GM23338 (cell line): ENCODE data around the gene LY6G6D. TPM values are rescaled to one million over a fixed set of nuclear protein-coding genes. Genes with fewer than 3 reads are reported as not detected.

Experiments used
- ATAC-seq: fragments of 200-7000 bp; cut with Tn5 transposase; 3 replicates; pipeline ENCODE4 v1.9.1; 2020
- DNase-seq: peaks from one replicate; pipeline ENCODE4 v3.0.0-alpha.2; 2015; ENCODE audit warnings: low spot score
- H2AFZ ChIP-seq: fragments of 200-600 bp; sonication (generic); 2 replicates; pipeline ENCODE4 v1.8.0; 2016; ENCODE audit warnings: antibody characterized with exemption, mild to moderate bottlenecking, moderate library complexity
- H3F3A ChIP-seq: fragments of 200-600 bp; sonication (generic); replicated peaks from 2 replicates; pipeline ENCODE4 v1.8.0; 2017; ENCODE audit warnings: antibody characterized with exemption, mixed run types, low read depth
- H3K27ac ChIP-seq: fragments of 200-600 bp; sonication (generic); 2 replicates; pipeline ENCODE4 v1.6.1; 2016; ENCODE audit warnings: low read depth
- H3K27me3 ChIP-seq: fragments of 200-600 bp; sonication (generic); 2 replicates; pipeline ENCODE4 v1.8.0; 2016; ENCODE audit warnings: mild to moderate bottlenecking, mixed run types, moderate library complexity; ENCODE audit not compliant: insufficient read depth
- H3K36me3 ChIP-seq: fragments of 200-600 bp; sonication (generic); 2 replicates; pipeline ENCODE4 v1.8.0; 2016; ENCODE audit warnings: mild to moderate bottlenecking; ENCODE audit not compliant: insufficient read depth
- H3K4me1 ChIP-seq: fragments of 200-600 bp; sonication (generic); 2 replicates; pipeline ENCODE4 v1.8.0; 2016; ENCODE audit warnings: mild to moderate bottlenecking, moderate library complexity; ENCODE audit not compliant: insufficient read depth
- H3K4me2 ChIP-seq: fragments of 200-600 bp; sonication (generic); 2 replicates; pipeline ENCODE4 v1.7.1; 2017; ENCODE audit warnings: mixed run types
- H3K4me3 ChIP-seq: fragments of 200-600 bp; sonication (generic); 2 replicates; pipeline ENCODE4 v1.6.1; 2016; ENCODE audit warnings: mixed run types
- H3K79me2 ChIP-seq: fragments of 200-600 bp; sonication (generic); replicated peaks from 2 replicates; pipeline ENCODE4 v1.8.0; 2017; ENCODE audit warnings: mild to moderate bottlenecking; ENCODE audit not compliant: insufficient read depth
- H3K9me2 ChIP-seq: fragments of 200-600 bp; sonication (generic); 2 replicates; pipeline ENCODE4 v1.8.0; 2017; ENCODE audit not compliant: insufficient read depth
- H4K20me1 ChIP-seq: fragments of 200-600 bp; sonication (generic); replicated peaks from 2 replicates; pipeline ENCODE4 v1.8.0; 2017; ENCODE audit warnings: mild to moderate bottlenecking; ENCODE audit not compliant: insufficient read depth
- H3K27ac Mint-ChIP-seq: 2 replicates; pipeline ENCODE4 v1.8.0; 2020; ENCODE audit warnings: inconsistent platforms, mild to moderate bottlenecking, moderate library complexity, mixed read lengths
- H3K27me3 Mint-ChIP-seq: 3 replicates; pipeline ENCODE4 v1.8.0; 2022; ENCODE audit warnings: low read depth, mild to moderate bottlenecking, moderate library complexity, mixed read lengths, inconsistent platforms; ENCODE audit not compliant: insufficient read depth, poor library complexity
- H3K36me3 Mint-ChIP-seq: 3 replicates; pipeline ENCODE4 v1.8.0; 2021; ENCODE audit warnings: low read depth, mild to moderate bottlenecking, inconsistent platforms, moderate library complexity, mixed read lengths
- H3K4me1 Mint-ChIP-seq: 3 replicates; pipeline ENCODE4 v1.8.0; 2020; ENCODE audit warnings: mild to moderate bottlenecking, inconsistent platforms, mixed read lengths
- H3K4me3 Mint-ChIP-seq: 3 replicates; pipeline ENCODE4 v1.8.0; 2021; ENCODE audit warnings: moderate library complexity, mild to moderate bottlenecking, inconsistent platforms, mixed read lengths
- H3K9me3 Mint-ChIP-seq: 3 replicates; pipeline ENCODE4 v1.8.0; 2020; ENCODE audit warnings: moderate library complexity, mild to moderate bottlenecking, inconsistent platforms, mixed read lengths
- CREB1 ChIP-seq: fragments of 250-450 bp; sonication (Bioruptor Pico); IDR thresholded peaks from 2 replicates; pipeline ENCODE4 v1.5.0; 2020; ENCODE audit warnings: low read depth, mild to moderate bottlenecking, moderate library complexity
- CTCF ChIP-seq, 2 experiments: fragments of 200-600 bp in 1 of 2; sonication (generic) in 1 of 2; conservative IDR thresholded peaks; 2 replicates each; pipeline versions ENCODE4 v1.5.1 to v1.6.1; 2016 to 2017; ENCODE audit warnings: antibody characterized with exemption in 2 of 2, low read depth in 2 of 2, mild to moderate bottlenecking in 2 of 2, moderate library complexity in 1 of 2
- ETS1 ChIP-seq: IDR thresholded peaks from 2 replicates; pipeline ENCODE4 v1.6.1; 2016; ENCODE audit warnings: antibody characterized with exemption
- EZH2 ChIP-seq: fragments of 200-600 bp; sonication (generic); IDR thresholded peaks from one replicate; pipeline ENCODE4 v1.8.0; 2017; ENCODE audit warnings: antibody characterized with exemption, mild to moderate bottlenecking, low read depth; ENCODE audit not compliant: unreplicated experiment
- EZH2phosphoT487 ChIP-seq: fragments of 200-600 bp; sonication (generic); IDR thresholded peaks from one replicate; pipeline ENCODE4 v1.8.1; 2018; ENCODE audit warnings: antibody characterized with exemption; ENCODE audit not compliant: unreplicated experiment
- JUNB ChIP-seq: IDR thresholded peaks from one replicate; pipeline ENCODE4 v1.6.1; 2016; ENCODE audit warnings: antibody characterized with exemption; ENCODE audit not compliant: unreplicated experiment
- NANOG ChIP-seq: IDR thresholded peaks from 2 replicates; pipeline ENCODE4 v1.6.1; 2016; ENCODE audit warnings: antibody characterized with exemption, borderline replicate concordance
- STAT1 ChIP-seq: IDR thresholded peaks from one replicate; pipeline ENCODE4 v1.6.1; 2016; ENCODE audit warnings: antibody characterized with exemption; ENCODE audit not compliant: unreplicated experiment
- ZNF114 ChIP-seq: fragments of 250-450 bp; sonication (Bioruptor Pico); IDR thresholded peaks from 2 replicates; pipeline ENCODE4 v1.5.0; 2020; ENCODE audit warnings: mild to moderate bottlenecking, moderate library complexity
- ZNF331 ChIP-seq: fragments of 250-450 bp; sonication (Bioruptor Pico); IDR thresholded peaks from 2 replicates; pipeline ENCODE4 v1.5.0; 2020; ENCODE audit warnings: low read depth, mild to moderate bottlenecking, moderate library complexity
- ZNF462 ChIP-seq: fragments of 250-450 bp; sonication (Bioruptor Pico); IDR thresholded peaks from 2 replicates; pipeline ENCODE4 v1.5.0; 2020; ENCODE audit warnings: mild to moderate bottlenecking, moderate library complexity
- polyA plus RNA-seq: library from polyadenylated mRNA; unstranded; fragments of >200 nt; fragmentation: Nextera tagmentation; extraction: Ambion mirVana; gene quantifications from 2 replicates; pipeline ENCODE4 v1.2.1, GENCODE V29; 2016
- total RNA-seq: library from RNA; depleted of rRNA; stranded (reverse); fragments of >200 nt; shearing (Covaris generic); gene quantifications from 2 replicates; pipeline ENCODE4 v1.2.3, GENCODE V29; 2014

Gene LY6G6D
- total and polyA plus RNA-seq, 2 experiments from 2014 or later, result not detected

GRCh38 chr6:31761343-31761742 lies 46.2 kb downstream of the LY6G6D start:
- Histone ChIP-seq H3K79me2 (no peaks in the 10 kb centered on the region), H3K4me2 (no peak overlapping the region), H2AFZ (no peak overlapping the region), H3K36me3 (no peaks in the 10 kb centered on the region), H3K27me3 (no peaks in the 10 kb centered on the region), H3K27ac (no peak overlapping the region), H3F3A (0 out of 2 replicates have a peak, but pooled peaks cover 2% of the 10 kb centered on the region), H3K4me1 (peaks cover 9% of the 10 kb centered on the region; the same call in 1 of the 2 replicates), H3K4me3 (no peak overlapping the region), H4K20me1 (no peaks in the 10 kb centered on the region), H3K9me2 (no peaks in the 10 kb centered on the region)
- H3K9me3 Mint-ChIP-seq, result no peaks in the 10 kb centered on the region; the same call in 2 of the 3 replicates
- no peak overlapping the region for H3K4me3 Mint-ChIP-seq
- H3K36me3 Mint-ChIP-seq, result peaks cover 22% of the 10 kb centered on the region
- no peak for TF ChIP-seq EZH2phosphoT487
- TF ChIP-seq NANOG, result no peak
- no peak for TF ChIP-seq STAT1
- no peak for ATAC-seq
- H3K4me1 Mint-ChIP-seq, result peaks cover 21% of the 10 kb centered on the region
- peaks cover 7% of the 10 kb centered on the region for H3K27me3 Mint-ChIP-seq
- no peak for DNase-seq
- H3K27ac Mint-ChIP-seq, result no peak overlapping the region

- no peak for ATAC-seq
- peak within 1 kb of the TSS; percentile 59; the same call in 1 of the 2 replicates for H3K27ac Mint-ChIP-seq
- H3K9me3 Mint-ChIP-seq, result no peaks in the 10 kb centered on the region; the same call in 2 of the 3 replicates
- H3K9me2 ChIP-seq, result no peaks in the 10 kb centered on the region
- peaks cover 24% of the 10 kb centered on the region for H3K4me1 Mint-ChIP-seq
- peaks cover 22% of the 10 kb centered on the region for H3K36me3 Mint-ChIP-seq
- no peaks in the 10 kb centered on the region for H4K20me1 ChIP-seq
- H3K36me3 ChIP-seq, result no peaks in the 10 kb centered on the region
- H3K27me3 Mint-ChIP-seq, result peaks cover 7% of the 10 kb centered on the region
- H3K79me2 ChIP-seq, result no peaks in the 10 kb centered on the region
- no peak within 1 kb of the TSS for H3K4me2 ChIP-seq
- H3F3A ChIP-seq, result 0 out of 2 replicates have a peak, but pooled peaks cover 2% of the 10 kb centered on the region
- no peak for DNase-seq
- no peak within 1 kb of the TSS for H2AFZ ChIP-seq
- H3K4me3 Mint-ChIP-seq, result peak within 1 kb of the TSS; percentile 2; the same call in 1 of the 3 replicates
- no peaks in the 10 kb centered on the region for H3K27me3 ChIP-seq
- no peak within 1 kb of the TSS for H3K27ac ChIP-seq
- H3K4me3 ChIP-seq, result no peak within 1 kb of the TSS
- peaks cover 14% of the 10 kb centered on the region for H3K4me1 ChIP-seq
- no peak for TF ChIP-seq JUNB
- no peak for TF ChIP-seq EZH2
- no peak for TF ChIP-seq NANOG
- no peak for TF ChIP-seq ETS1
- TF ChIP-seq ZNF331, result no peak
- no peak for TF ChIP-seq CREB1 (CRISPR knock-in tag)
- no peak for TF ChIP-seq ZNF462 (CRISPR knock-in tag)
- TF ChIP-seq ZNF114 (CRISPR knock-in tag), result no peak
- TF ChIP-seq CTCF (conservative IDR thresholded peaks at IDR 0.05; ENCODE audit: low read depth in 2 of 2), result no peak
Observed at GRCh38 chr6:31762356-31762755, 47.2 kb downstream of the LY6G6D start, which contains the start of gene SAPCD1. TSS of gene SAPCD1 (plus strand) at chr6:31762656. CDS start at chr6:31763055, 399 bp downstream.
